Measurements from ENCODE around the gene RPS26. TPM values are rescaled to one million over a fixed set of nuclear protein-coding genes. Genes with fewer than 3 reads are reported as not detected.

RPS26 gene
- total and polyA plus RNA-seq, 2 of the 13 experiments (the other 11 are each of a cell fraction or from before 2014, with no cell fraction given) = 150 to 421 TPM

DNA sequence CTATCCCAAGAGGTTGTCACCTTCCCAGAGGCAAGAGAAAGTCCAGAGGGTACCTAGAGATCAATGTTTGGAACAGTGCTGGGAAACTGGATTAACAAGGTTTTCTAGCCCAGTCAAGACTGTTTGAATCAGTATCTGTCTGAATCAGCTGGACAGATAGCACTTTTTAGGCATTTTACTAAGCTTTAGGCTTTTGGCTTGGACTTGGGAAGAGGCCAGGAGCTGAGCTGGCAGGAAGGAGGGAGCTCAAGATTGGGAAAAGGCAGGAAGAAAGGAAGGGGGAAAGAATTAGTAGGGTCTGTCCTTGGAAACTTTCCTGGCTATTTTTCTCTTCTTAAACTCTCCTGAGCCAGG, 12.6 kb upstream of the RPS26 start (continued):
- TF ChIP-seq, protein P1, sequence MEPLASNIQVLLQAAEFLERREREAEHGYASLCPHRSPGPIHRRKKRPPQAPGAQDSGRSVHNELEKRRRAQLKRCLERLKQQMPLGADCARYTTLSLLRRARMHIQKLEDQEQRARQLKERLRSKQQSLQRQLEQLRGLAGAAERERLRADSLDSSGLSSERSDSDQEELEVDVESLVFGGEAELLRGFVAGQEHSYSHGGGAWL (CRISPR knock-in tag; IDR thresholded peaks at IDR 0.05) = no peak
- no peak for TF ChIP-seq MTA3 (CRISPR knock-in tag; IDR thresholded peaks at IDR 0.05)
- no peak for TF ChIP-seq SRF (IDR thresholded peaks at IDR 0.05; ENCODE audit: low read depth, low read length)

DNA sequence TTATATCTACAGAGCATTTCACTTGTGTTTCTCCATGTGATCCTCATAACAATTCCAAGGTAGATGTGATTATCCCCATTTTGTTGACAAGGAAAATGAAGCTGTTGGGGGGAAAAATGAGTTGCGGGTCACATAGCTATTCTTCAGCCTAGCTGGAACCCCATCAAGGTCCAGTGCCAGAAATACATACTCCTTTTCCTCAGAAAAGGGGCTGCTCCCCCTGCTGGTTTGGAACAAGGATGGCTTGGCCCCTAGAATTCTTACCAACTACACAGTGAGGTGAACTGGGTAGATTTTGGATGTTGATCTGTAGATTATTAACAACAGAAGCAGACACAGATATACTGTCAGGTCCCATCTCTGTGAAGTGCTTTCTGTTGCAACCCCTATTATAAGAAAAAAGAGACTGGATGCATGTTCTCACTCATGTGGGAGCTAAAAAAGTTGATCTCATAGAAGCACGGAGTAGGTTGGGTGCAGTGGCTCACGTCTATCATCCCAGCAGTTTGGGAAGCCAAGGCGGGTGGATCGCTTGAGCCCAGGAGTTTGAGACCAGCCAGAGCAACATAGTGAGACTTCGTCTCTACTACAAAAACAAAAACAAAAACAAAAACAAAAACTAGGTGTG, 11.9 kb upstream of the RPS26 start:
- H3K27ac ChIP-seq (ENCODE audit: extremely low read length, insufficient read depth, low read length) = no peak overlapping the region
- no peak overlapping the region for H3K4me2 ChIP-seq (ENCODE audit: low read depth, low read length)
- peaks cover 13% of the 10 kb centered on the region for H3K4me1 ChIP-seq (ENCODE audit: insufficient read depth, low read length)
- CTCF ChIA-PET (ENCODE audit: low intra/inter-chr PET ratio, low total read pairs) = interaction anchor here (0.8 to 3.3 kb wide), 5 partner anchors 12 to 293 kb away, joined by 3 to 79 read pairs (median 5); partner anchors contain the start of genes RPS26 and SUOX
- no peak overlapping the region for H3K4me3 ChIP-seq (replicated peaks in 1 of 3; ENCODE audit: insufficient read depth in 1 of 3, low read depth in 2 of 3, low read length in 3 of 3)
- BruUV-seq (replicated peaks) = no TSS peak
- intact Hi-C loops (cut with micrococcal nuclease; ENCODE audit: unreplicated experiment) (loop anchor here (1.0 kb wide), 2 partner anchors 12 to 33 kb away; partner anchors contain the start of gene RPS26), in situ Hi-C loops (cut with HindIII; ENCODE audit: extremely low pct_ligation_motif_present, low pct_unique_long_range_greater_than_20kb) (loop anchor here (5.0 to 10.0 kb wide), 3 partner anchors 32 to 292 kb away; partner anchors contain the start of genes RAB5B and SUOX)
- WGBS (ENCODE audit: low lambda C conversion rate) = 77% methylated on average over 6 of the region's 6 CpGs
- no peaks in the 10 kb centered on the region for H3K27me3 ChIP-seq (ENCODE audit: control insufficient read depth in 1 of 2, insufficient read depth in 2 of 2, low read length in 2 of 2)
- H3K79me2 ChIP-seq (ENCODE audit: insufficient read depth, low read length) = no peaks in the 10 kb centered on the region
- no peak overlapping the region for H2AFZ ChIP-seq (ENCODE audit: low read length)
- DNase-seq (ENCODE audit: low spot score) = peak; percentile 71
- POLR2A ChIA-PET = interaction anchor here (0.7 to 3.9 kb wide), 6 partner anchors 9 to 56 kb away, joined by 3 to 35 read pairs (median 6); partner anchors contain the start of genes IKZF4, RAB5B and SUOX
- FAIRE-seq = peak; percentile 92
- peaks cover 0 to 29% of the 10 kb centered on the region in 2 experiments; a peak in 4 of 5 replicates for H3K36me3 ChIP-seq (replicated peaks in 1 of 2; ENCODE audit: control insufficient read depth in 1 of 2, insufficient read depth in 2 of 2, low read length in 2 of 2)
- no peak overlapping the region for H3K9ac ChIP-seq (ENCODE audit: insufficient read depth, low read depth, low read length)
- H3K9me3 ChIP-seq (ENCODE audit: low read length) = no peaks in the 10 kb centered on the region
- H4K20me1 ChIP-seq (ENCODE audit: insufficient read depth, low read length) = no peaks in the 10 kb centered on the region
- ATAC-seq = peak; percentile 94
- TF ChIP-seq XRCC5 (optimal IDR thresholded peaks at IDR 0.05; ENCODE audit: low read length) (peak; percentile 38), SMC3 (IDR thresholded peaks at IDR 0.05; ENCODE audit: low read length) (peak; percentile 98), MXI1 (IDR thresholded peaks at IDR 0.05; ENCODE audit: borderline replicate concordance, low read depth, low read length) (no peak), IRF2 (CRISPR knock-in tag; IDR thresholded peaks at IDR 0.05) (0 out of 2 replicates have a peak, but pooled peaks have one; percentile 36), XBP1 (CRISPR knock-in tag; IDR thresholded peaks at IDR 0.05) (no peak), SMYD3 (CRISPR knock-in tag; IDR thresholded peaks at IDR 0.05) (no peak), LCORL (IDR thresholded peaks at IDR 0.05) (no peak), LCORL (CRISPR knock-in tag; IDR thresholded peaks at IDR 0.05) (0 out of 2 replicates have a peak, but pooled peaks have one; percentile 30), SMAD3 (CRISPR knock-in tag; IDR thresholded peaks at IDR 0.05) (0 out of 2 replicates have a peak, but pooled peaks have one; percentile 29), PRMT3 (CRISPR knock-in tag; IDR thresholded peaks at IDR 0.05; ENCODE audit: borderline replicate concordance, low read depth) (no peak), ZSCAN31 (CRISPR knock-in tag; IDR thresholded peaks at IDR 0.05; ENCODE audit: low read depth) (0 out of 2 replicates have a peak, but pooled peaks have one; percentile 38), ZNF768 (CRISPR knock-in tag; IDR thresholded peaks at IDR 0.05) (no peak), STAG1 (CRISPR knock-in tag; IDR thresholded peaks at IDR 0.05) (peak; percentile 84)
- TF ChIP-seq, protein P2, sequence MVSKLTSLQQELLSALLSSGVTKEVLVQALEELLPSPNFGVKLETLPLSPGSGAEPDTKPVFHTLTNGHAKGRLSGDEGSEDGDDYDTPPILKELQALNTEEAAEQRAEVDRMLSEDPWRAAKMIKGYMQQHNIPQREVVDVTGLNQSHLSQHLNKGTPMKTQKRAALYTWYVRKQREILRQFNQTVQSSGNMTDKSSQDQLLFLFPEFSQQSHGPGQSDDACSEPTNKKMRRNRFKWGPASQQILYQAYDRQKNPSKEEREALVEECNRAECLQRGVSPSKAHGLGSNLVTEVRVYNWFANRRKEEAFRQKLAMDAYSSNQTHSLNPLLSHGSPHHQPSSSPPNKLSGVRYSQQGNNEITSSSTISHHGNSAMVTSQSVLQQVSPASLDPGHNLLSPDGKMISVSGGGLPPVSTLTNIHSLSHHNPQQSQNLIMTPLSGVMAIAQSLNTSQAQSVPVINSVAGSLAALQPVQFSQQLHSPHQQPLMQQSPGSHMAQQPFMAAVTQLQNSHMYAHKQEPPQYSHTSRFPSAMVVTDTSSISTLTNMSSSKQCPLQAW (CRISPR knock-in tag; IDR thresholded peaks at IDR 0.05) = peak; percentile 54; the same call in 1 of the 2 replicates
- TF ChIP-seq, protein P3, sequence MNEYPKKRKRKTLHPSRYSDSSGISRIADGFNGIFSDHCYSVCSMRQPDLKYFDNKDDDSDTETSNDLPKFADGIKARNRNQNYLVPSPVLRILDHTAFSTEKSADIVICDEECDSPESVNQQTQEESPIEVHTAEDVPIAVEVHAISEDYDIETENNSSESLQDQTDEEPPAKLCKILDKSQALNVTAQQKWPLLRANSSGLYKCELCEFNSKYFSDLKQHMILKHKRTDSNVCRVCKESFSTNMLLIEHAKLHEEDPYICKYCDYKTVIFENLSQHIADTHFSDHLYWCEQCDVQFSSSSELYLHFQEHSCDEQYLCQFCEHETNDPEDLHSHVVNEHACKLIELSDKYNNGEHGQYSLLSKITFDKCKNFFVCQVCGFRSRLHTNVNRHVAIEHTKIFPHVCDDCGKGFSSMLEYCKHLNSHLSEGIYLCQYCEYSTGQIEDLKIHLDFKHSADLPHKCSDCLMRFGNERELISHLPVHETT (CRISPR knock-in tag; conservative IDR thresholded peaks at IDR 0.05) = no peak
